BLaER1 treated with 17β-estradiol and CSF1 and Interleukin-3, amounts not matched to agents 10 nM and 100 nM (cell line): ENCODE measurements around the gene FAM168A.
A peak's percentile ranks its signal among the peaks of the same experiment; 100 is the strongest.

Experiments used
- H3K27ac ChIP-seq, 11 experiments: shearing (Covaris generic); formaldehyde crosslinking; 2 replicates each; pipeline ENCODE4 v1.8.1; 2022
- H3K27me3 ChIP-seq, 11 experiments: shearing (Covaris generic); formaldehyde crosslinking; 2 replicates each; pipeline ENCODE4 v1.8.1; 2022
- H3K36me3 ChIP-seq, 11 experiments: shearing (Covaris generic); formaldehyde crosslinking; 2 replicates each; pipeline ENCODE4 v1.8.1; 2022
- H3K4me1 ChIP-seq, 10 experiments: shearing (Covaris generic); formaldehyde crosslinking; 2 replicates each; pipeline ENCODE4 v1.8.1; 2022
- H3K4me2 ChIP-seq, 11 experiments: shearing (Covaris generic); formaldehyde crosslinking; 2 replicates each; pipeline ENCODE4 v1.8.1; 2022
- H3K4me3 ChIP-seq, 10 experiments: shearing (Covaris generic); formaldehyde crosslinking; 2 replicates each; pipeline ENCODE4 v1.8.1; 2022
- H3K9ac ChIP-seq, 11 experiments: shearing (Covaris generic); formaldehyde crosslinking; 2 replicates each; pipeline ENCODE4 v1.8.1; 2022
- H3K9me3 ChIP-seq, 11 experiments: shearing (Covaris generic); formaldehyde crosslinking; replicated peaks in 1 of 11; 2 replicates each; pipeline ENCODE4 v1.8.1; 2022
- H4K20me1 ChIP-seq, 11 experiments: shearing (Covaris generic); formaldehyde crosslinking; 2 replicates each; pipeline ENCODE4 v1.8.1; 2022
- Cebpa-rat ChIP-seq, 11 experiments: shearing (Covaris generic); IDR thresholded peaks; 2 replicates each; pipeline ENCODE4 v1.8.1; 2022

Gene FAM168A

DNA sequence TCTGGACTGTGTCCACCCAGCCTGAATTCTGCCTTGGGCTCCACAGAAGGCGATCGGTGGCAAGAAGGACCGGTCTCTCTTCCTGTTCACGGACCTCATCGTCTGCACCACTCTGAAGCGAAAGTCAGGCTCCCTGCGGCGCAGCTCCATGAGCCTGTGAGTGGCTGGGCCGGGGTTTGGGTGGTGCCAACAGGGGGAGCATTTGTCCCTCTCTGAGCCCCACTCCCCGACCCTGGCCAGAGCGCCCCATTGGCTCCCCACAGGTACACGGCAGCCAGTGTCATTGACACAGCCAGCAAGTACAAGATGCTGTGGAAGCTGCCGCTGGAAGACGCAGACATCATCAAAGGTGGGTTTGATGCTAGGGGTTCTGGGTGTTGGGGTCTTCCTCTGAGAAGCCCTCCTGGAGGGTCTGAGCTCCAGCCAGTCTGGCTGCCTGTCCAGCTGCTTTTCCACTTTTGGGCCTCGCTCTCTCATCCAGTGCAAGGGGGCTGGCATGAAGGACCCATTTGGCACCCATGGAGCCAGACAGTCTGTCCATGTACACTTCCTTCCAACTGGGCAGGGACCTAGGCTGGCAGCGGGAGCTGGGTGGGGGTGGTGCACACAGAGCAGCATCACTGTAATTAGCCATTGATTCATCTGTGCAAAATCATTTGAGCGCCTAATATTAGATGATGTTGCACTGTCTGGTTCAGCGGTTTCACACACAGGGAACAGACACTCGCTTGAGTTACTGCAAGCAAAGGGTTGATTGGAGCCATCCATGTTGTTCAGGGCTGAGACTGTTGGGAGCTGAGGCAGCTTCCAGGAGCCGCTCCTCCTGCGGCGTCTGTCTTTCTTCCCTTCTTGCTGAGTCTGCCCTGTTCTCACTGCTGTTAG, 240.7 kb downstream of the FAM168A start:
- Histone ChIP-seq H3K4me3 (no peak overlapping the region), H3K4me1 (peaks cover 41 to 78% (median 69%) of the 10 kb centered on the region in 10 experiments), H3K9ac (peak overlapping the region in 1 of 11 experiments; percentile 25; a peak in 1 of 22 replicates), H3K36me3 (peaks cover 0 to 4% (median 0%) of the 10 kb centered on the region in 11 experiments; a peak in 1 of 22 replicates), H3K27me3 (no peaks in the 10 kb centered on the region), H3K27ac (peak overlapping the region in 2 of 11 experiments; percentile 13 to 86; a peak in 2 of 22 replicates), H4K20me1 (no peaks in the 10 kb centered on the region), H3K9me3 (no peaks in the 10 kb centered on the region), H3K4me2 (peak overlapping the region; percentile 18 to 95 (median 87); a peak in 20 of 22 replicates)
- TF ChIP-seq Cebpa-rat (IDR thresholded peaks at IDR 0.05), result no peak

- Histone ChIP-seq H3K4me3 (no peak overlapping the region), H3K27me3 (no peaks in the 10 kb centered on the region), H3K27ac (no peak overlapping the region; a peak in 1 of 22 replicates), H3K4me1 (peaks cover 43 to 70% (median 63%) of the 10 kb centered on the region in 10 experiments), H3K9me3 (no peaks in the 10 kb centered on the region), H4K20me1 (no peaks in the 10 kb centered on the region), H3K36me3 (no peaks in the 10 kb centered on the region), H3K4me2 (peak overlapping the region in 2 of 11 experiments; percentile 60 to 69; a peak in 4 of 22 replicates), H3K9ac (no peak overlapping the region)
- TF ChIP-seq Cebpa-rat (IDR thresholded peaks at IDR 0.05), result no peak
Observed at GRCh38 chr11:73355109-73355508, 242.8 kb downstream of the FAM168A start.

GRCh38 chr11:73353422-73353821, 244.5 kb downstream of the FAM168A start:
- no peak overlapping the region for H3K4me3 ChIP-seq
- peak overlapping the region in 8 of 11 experiments; percentile 29 to 69 (median 36); a peak in 14 of 22 replicates for H3K4me2 ChIP-seq
- no peaks in the 10 kb centered on the region for H3K36me3 ChIP-seq
- H3K27ac ChIP-seq, result 0 out of 22 replicates have a peak overlapping the region, but pooled peaks of 1 of the 11 experiments have one; percentile 15
- H4K20me1 ChIP-seq, result no peaks in the 10 kb centered on the region
- H3K27me3 ChIP-seq, result no peaks in the 10 kb centered on the region
- TF ChIP-seq Cebpa-rat (IDR thresholded peaks at IDR 0.05), result no peak
- H3K9me3 ChIP-seq, result no peaks in the 10 kb centered on the region
- H3K4me1 ChIP-seq, result peaks cover 28 to 54% (median 47%) of the 10 kb centered on the region in 10 experiments
- H3K9ac ChIP-seq, result peak overlapping the region in 3 of 11 experiments; percentile 27 to 34 (median 27); a peak in 4 of 22 replicates

DNA sequence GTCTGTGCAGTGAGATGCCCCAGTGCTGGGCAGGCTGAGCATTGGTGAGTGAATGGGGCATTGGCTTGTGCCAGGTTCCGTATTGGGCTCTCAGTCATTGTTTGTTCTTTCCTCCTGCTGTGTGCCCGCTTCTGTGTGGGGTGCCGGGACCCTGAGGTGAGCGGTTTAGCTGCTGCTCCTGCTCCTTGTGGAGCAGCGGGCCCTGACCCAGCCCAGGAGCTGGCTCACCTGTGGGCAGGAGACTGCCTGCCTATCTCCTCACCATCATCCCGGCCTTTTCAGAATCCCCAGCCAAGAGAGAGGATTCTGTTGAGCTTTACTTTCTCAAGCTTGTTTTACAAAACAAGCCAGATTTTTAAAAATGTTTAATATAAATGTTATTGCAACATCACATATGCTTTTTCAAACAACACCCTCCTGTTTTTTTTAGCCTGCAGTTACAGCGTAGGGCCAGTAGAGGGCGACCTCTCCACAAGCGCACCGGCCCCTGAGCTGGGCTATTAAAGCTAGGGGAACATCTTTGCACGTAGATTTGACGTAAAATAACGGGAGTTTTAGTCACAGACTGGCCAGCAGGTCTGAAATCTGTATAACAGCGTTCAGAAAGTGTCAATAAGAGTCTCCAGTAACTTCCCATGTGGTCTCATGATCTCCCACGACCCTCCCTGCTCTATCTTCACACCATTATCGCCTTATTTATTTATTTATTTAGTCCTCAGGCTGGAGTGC, 246.8 kb downstream of the FAM168A start:
- H3K27ac ChIP-seq, result peak overlapping the region in 8 of 11 experiments; percentile 1 to 58 (median 38); a peak in 9 of 22 replicates
- H3K4me3 ChIP-seq, result no peak overlapping the region
- no peaks in the 10 kb centered on the region for H3K9me3 ChIP-seq
- H3K27me3 ChIP-seq, result no peaks in the 10 kb centered on the region
- peak overlapping the region in 5 of 11 experiments; percentile 4 to 44 (median 21); a peak in 2 of 22 replicates for H3K9ac ChIP-seq
- H4K20me1 ChIP-seq, result no peaks in the 10 kb centered on the region
- peak overlapping the region in 7 of 11 experiments; percentile 20 to 55 (median 43); a peak in 10 of 22 replicates for H3K4me2 ChIP-seq
- TF ChIP-seq Cebpa-rat (IDR thresholded peaks at IDR 0.05), result peak in 9 of 11 experiments; percentile 30 to 86 (median 46); a peak in 10 of 22 replicates
- H3K4me1 ChIP-seq, result peaks cover 12 to 37% (median 31%) of the 10 kb centered on the region in 10 experiments
- no peaks in the 10 kb centered on the region for H3K36me3 ChIP-seq
